Measurements from ENCODE around the gene TPM3.
A peak's percentile ranks its signal among the peaks of the same experiment; 100 is the strongest.

TPM3 gene

GRCh38 chr1:154198756-154199562, 7.1 kb upstream of the TPM3 start:
- Histone ChIP-seq H3K4me3 (ENCODE audit: low read length) (no peak overlapping the region), H3K27ac (ENCODE audit: low read depth, low read length) (no peak overlapping the region), H3K9ac (ENCODE audit: low read length) (no peak overlapping the region), H3K4me1 (ENCODE audit: control insufficient read depth, insufficient read depth, low read length) (no peaks in the 10 kb centered on the region), H3K27me3 (ENCODE audit: control insufficient read depth, insufficient read depth, low read length) (no peaks in the 10 kb centered on the region), H3K36me3 (ENCODE audit: control insufficient read depth, insufficient read depth, low read length) (no peaks in the 10 kb centered on the region)

DNA sequence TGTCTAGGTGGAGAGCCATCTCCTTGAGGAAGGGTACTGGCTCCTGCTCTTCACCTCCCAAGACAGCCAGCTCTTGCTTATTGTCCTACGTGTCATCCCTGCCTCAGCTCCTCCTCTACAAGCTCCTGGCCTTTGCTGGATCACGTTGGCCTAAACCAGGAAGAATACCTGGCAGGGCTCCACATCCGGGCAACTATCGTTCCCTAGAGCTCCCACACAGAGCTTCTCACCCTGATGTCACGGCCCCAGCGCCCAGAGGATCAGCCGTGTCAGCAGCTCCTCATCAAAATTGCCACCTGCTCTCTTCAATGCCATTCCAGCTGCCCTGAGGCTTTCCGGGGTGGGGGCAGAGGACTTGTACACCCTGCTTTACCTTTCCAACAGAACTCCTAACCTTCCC, 1.9 kb upstream of the TPM3 start:
- no peak overlapping the region for H3K9ac ChIP-seq (ENCODE audit: low read length)
- no peak overlapping the region for H3K27ac ChIP-seq (ENCODE audit: low read depth, low read length)
- H3K4me1 ChIP-seq (ENCODE audit: control insufficient read depth, insufficient read depth, low read length), result no peaks in the 10 kb centered on the region
- H3K27me3 ChIP-seq (ENCODE audit: control insufficient read depth, insufficient read depth, low read length), result no peaks in the 10 kb centered on the region
- no peak overlapping the region for H3K4me3 ChIP-seq (ENCODE audit: low read length)
- H3K36me3 ChIP-seq (ENCODE audit: control insufficient read depth, insufficient read depth, low read length), result no peaks in the 10 kb centered on the region

GRCh38 chr1:154192476-154192875, 576 bp upstream of the TPM3 start:
- no peaks in the 10 kb centered on the region for H3K27me3 ChIP-seq (ENCODE audit: control insufficient read depth, insufficient read depth, low read length)

DNA sequence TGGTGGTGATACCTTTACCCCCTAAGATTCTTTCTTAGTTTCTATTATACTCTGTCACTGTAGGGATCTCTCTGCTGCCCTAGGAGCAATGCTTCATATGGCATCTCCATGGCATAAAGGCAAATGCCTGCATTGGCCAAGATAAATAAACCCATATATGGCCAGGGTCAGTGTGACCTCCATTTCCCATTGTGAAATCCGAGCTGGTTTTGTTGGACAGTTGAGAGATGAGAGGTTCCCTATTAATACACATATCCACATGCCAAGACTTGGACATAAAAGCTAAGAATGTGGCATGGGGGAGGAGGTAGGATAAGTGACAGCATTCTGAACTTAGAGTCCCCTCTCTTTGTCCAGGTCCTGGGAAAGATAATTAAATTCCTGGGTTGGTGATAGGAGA, 1.4 kb downstream of the TPM3 start:
- Histone ChIP-seq H3K36me3 (ENCODE audit: control insufficient read depth, insufficient read depth, low read length) (no peaks in the 10 kb centered on the region), H3K4me1 (ENCODE audit: control insufficient read depth, insufficient read depth, low read length) (no peaks in the 10 kb centered on the region), H3K9ac (ENCODE audit: low read length) (no peak overlapping the region), H3K4me3 (ENCODE audit: low read length) (no peak overlapping the region), H3K27me3 (ENCODE audit: control insufficient read depth, insufficient read depth, low read length) (no peaks in the 10 kb centered on the region), H3K27ac (ENCODE audit: low read depth, low read length) (no peak overlapping the region)

More at GRCh38 chr1:154192476-154192875, 576 bp upstream of the TPM3 start:
- H3K4me3 ChIP-seq (ENCODE audit: low read length), result no peak overlapping the region
- no peak overlapping the region for H3K27ac ChIP-seq (ENCODE audit: low read depth, low read length)
- no peaks in the 10 kb centered on the region for H3K4me1 ChIP-seq (ENCODE audit: control insufficient read depth, insufficient read depth, low read length)
- H3K36me3 ChIP-seq (ENCODE audit: control insufficient read depth, insufficient read depth, low read length), result no peaks in the 10 kb centered on the region
- H3K9ac ChIP-seq (ENCODE audit: low read length), result no peak overlapping the region

DNA sequence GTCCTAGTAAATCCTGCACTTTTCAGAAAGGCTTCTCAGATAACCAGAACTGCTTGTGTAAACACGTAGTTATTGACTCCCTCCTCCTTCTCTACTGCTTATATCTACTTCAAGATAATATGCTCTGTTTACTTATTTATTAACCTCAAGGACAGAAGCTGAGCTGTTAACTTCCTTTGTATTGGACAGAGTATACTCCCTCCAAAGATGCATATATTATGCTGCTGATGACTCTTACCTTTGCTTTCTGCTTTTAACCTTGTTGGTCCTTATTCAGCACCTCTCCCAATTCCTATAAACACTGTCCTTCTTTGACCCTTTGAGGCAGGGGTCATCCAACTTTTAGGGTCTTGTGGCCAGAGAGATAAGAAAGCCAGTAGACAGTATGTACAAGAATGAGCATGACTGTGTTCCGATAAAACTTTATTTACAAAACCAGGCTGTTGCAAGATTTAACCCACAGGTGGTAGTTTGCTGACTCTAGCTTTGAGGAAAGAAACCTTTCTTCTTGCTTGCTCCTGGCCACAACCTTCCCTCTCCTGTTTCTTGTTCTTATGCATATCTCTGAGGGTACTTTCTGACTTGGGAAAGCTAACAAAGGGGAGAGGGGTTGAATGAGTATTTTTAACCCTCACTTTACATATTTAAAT, 4.9 kb downstream of the TPM3 start:
- H3K9ac ChIP-seq (ENCODE audit: low read length), result no peak overlapping the region
- H3K27ac ChIP-seq (ENCODE audit: low read depth, low read length), result no peak overlapping the region
- no peaks in the 10 kb centered on the region for H3K27me3 ChIP-seq (ENCODE audit: control insufficient read depth, insufficient read depth, low read length)
- no peak overlapping the region for H3K4me3 ChIP-seq (ENCODE audit: low read length)
- H3K36me3 ChIP-seq (ENCODE audit: control insufficient read depth, insufficient read depth, low read length), result peaks cover 4% of the 10 kb centered on the region
- H3K4me1 ChIP-seq (ENCODE audit: control insufficient read depth, insufficient read depth, low read length), result peaks cover under 1% of the 10 kb centered on the region

DNA sequence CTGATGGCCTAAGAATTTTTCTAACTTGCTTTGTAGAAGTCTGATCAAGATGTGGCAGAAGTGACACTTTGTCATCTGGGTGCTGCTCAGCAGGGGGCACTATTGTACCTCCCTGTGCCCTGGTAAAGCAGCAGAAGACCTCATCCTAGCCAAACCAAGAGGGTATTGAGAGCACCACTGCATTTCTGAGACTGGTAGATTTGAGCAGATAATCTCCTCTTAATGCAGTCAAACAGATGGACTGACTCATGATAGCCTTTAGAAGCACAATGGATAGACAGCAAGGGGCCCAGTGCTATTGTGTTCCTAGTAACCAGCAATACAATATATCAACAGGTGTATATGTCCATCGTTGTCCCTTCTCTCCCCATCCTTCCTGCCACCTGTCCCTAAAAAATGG, 5.7 kb downstream of the TPM3 start:
- Histone ChIP-seq H3K9ac (ENCODE audit: low read length) (no peak overlapping the region), H3K27ac (ENCODE audit: low read depth, low read length) (no peak overlapping the region), H3K4me3 (ENCODE audit: low read length) (no peak overlapping the region), H3K36me3 (ENCODE audit: control insufficient read depth, insufficient read depth, low read length) (peaks cover 4% of the 10 kb centered on the region), H3K27me3 (ENCODE audit: control insufficient read depth, insufficient read depth, low read length) (no peaks in the 10 kb centered on the region), H3K4me1 (ENCODE audit: control insufficient read depth, insufficient read depth, low read length) (peaks cover 5% of the 10 kb centered on the region)

DNA sequence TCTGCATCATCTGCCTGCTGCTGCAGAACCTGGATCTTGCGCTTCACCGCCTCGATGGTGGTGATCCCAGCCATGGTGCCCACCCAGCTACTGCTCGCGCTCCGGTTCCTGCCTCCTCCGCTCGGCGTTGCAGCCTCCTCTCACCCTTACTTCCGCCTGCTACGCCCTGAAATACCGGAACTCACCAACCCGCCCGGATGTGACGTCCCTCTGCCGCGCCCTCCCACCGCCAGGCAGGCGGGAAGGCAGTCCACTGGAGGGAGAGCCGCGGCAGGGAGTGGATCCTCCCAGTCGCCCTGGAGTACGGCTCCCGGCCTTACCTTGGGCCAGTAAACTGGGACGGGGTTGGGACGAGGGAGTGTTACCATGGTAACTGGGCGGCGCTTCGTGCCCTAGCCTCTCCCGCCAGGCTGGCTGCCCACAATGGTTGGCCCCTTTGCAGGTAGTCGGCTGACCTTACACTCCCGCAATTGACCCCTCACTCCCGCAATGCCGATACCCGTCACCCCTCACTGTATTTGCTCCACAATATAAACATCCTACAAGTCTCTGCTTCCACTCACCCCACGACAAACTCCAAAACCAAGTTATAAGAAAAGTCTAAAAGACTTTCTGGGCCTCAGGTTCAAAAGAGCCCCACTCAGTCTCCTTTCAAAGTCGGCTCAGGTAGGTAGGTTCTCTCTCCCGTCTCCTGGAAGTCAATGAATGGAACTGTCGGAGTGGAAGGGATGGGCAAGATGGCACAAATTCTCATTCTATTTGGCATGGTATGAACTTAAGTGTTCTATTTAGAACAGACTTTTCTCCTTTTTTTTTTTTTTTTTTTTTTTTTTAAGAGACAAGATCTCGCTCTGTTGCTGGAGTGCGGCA, 8.6 kb downstream of the TPM3 start:
- Histone ChIP-seq H3K4me1 (ENCODE audit: control insufficient read depth, insufficient read depth, low read length) (peaks cover 5% of the 10 kb centered on the region), H3K27ac (ENCODE audit: low read depth, low read length) (peak overlapping the region; percentile 90), H3K36me3 (ENCODE audit: control insufficient read depth, insufficient read depth, low read length) (peaks cover 6% of the 10 kb centered on the region), H3K27me3 (ENCODE audit: control insufficient read depth, insufficient read depth, low read length) (no peaks in the 10 kb centered on the region), H3K4me3 (ENCODE audit: low read length) (peak overlapping the region; percentile 99), H3K9ac (ENCODE audit: low read length) (peak overlapping the region; percentile 96)

DNA sequence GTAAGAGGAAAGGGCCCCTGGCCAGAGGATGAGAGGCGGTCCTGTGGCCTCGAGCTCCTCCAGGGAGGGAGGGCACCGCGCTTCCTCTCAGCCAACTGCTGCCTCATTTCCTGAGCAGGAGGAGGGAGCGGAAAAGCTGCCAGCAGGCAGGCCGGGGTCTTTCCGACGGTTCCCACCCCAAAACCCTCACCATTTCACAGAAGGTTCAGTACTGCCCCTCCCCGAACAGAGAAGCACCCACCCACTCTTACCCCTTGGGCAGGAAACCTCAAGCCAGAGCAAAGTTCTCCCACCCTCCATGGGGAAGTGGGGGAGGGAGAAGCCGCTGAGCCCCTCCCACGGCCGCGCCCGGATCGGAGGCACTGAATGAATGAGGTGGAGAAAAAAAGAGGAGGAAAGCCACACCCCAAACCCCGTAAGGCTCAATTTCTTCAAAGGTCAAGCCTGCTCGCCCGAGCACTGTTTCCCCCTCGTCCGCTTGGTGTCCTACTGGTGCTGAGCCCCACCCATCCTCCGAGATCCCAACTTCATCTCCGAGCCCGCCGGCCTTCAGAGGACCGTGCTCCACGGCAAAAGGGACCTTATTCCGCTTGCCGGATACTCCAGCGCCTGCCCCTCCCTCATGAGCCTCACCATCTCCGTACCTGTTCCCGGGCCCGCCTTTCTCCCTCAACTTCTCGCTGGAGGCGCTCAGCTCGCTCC, 9.4 kb downstream of the TPM3 start:
- no peaks in the 10 kb centered on the region for H3K27me3 ChIP-seq (ENCODE audit: control insufficient read depth, insufficient read depth, low read length)
- peaks cover 6% of the 10 kb centered on the region for H3K36me3 ChIP-seq (ENCODE audit: control insufficient read depth, insufficient read depth, low read length)
- peak overlapping the region; percentile 99 for H3K4me3 ChIP-seq (ENCODE audit: low read length)
- H3K27ac ChIP-seq (ENCODE audit: low read depth, low read length), result peak overlapping the region; percentile 90
- peak overlapping the region; percentile 96 for H3K9ac ChIP-seq (ENCODE audit: low read length)
- peaks cover 7% of the 10 kb centered on the region for H3K4me1 ChIP-seq (ENCODE audit: control insufficient read depth, insufficient read depth, low read length)

GRCh38 chr1:154181944-154182343, 10.0 kb downstream of the TPM3 start:
- H3K27ac ChIP-seq (ENCODE audit: low read depth, low read length), result peak overlapping the region; percentile 90
- no peaks in the 10 kb centered on the region for H3K27me3 ChIP-seq (ENCODE audit: control insufficient read depth, insufficient read depth, low read length)
- H3K9ac ChIP-seq (ENCODE audit: low read length), result peak overlapping the region; percentile 96
- H3K36me3 ChIP-seq (ENCODE audit: control insufficient read depth, insufficient read depth, low read length), result peaks cover 6% of the 10 kb centered on the region
- peak overlapping the region; percentile 99 for H3K4me3 ChIP-seq (ENCODE audit: low read length)
- peaks cover 7% of the 10 kb centered on the region for H3K4me1 ChIP-seq (ENCODE audit: control insufficient read depth, insufficient read depth, low read length)

GRCh38 chr1:154179946-154180687, 11.8 kb downstream of the TPM3 start:
- peak overlapping the region; percentile 49 for H3K4me3 ChIP-seq (ENCODE audit: low read length)
- H3K27me3 ChIP-seq (ENCODE audit: control insufficient read depth, insufficient read depth, low read length), result no peaks in the 10 kb centered on the region
- peaks cover 7% of the 10 kb centered on the region for H3K4me1 ChIP-seq (ENCODE audit: control insufficient read depth, insufficient read depth, low read length)
- H3K36me3 ChIP-seq (ENCODE audit: control insufficient read depth, insufficient read depth, low read length), result peaks cover 6% of the 10 kb centered on the region
- no peak overlapping the region for H3K9ac ChIP-seq (ENCODE audit: low read length)
- H3K27ac ChIP-seq (ENCODE audit: low read depth, low read length), result no peak overlapping the region

DNA sequence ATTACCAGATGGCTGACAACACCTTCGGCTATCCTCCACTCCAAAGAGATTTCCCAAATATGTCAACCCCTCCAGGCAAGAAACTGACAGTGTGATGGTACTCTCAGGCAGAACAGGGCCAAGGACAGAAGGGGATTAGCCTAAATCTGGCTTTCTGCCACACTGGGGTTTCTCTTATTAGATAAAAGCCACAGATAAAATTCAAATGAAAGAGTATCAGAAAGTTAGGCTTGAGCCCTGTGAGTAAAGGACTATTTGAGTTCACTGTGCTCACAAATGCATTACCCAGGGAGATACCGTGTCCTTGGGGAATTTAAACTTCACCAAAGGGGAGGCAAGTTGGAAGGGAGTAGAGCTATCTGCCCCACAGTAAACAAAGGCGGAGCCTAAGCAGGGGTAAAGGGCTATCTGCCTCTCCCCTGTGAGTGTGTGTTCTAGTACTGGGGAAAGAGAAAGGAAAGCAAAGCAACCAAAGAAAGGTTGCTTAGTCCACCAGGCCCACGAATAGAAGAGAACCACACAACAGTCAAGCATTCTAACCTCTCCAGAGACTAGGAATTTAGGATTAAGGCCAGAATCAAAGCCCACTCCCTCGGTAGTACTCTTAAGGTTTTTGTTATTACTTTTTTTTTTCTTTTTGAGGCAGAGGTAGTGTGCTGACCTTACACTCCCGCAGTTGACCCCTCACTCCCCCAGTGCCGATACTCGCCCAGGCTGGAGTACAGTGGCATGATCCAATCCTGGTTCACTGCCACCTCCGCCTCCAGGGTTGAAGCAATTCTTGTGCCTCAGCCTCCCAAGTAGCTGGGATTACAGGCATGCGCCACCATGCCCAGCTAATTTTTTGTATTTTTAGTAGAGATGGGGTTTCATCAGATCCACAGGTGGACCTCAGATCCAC, 12.7 kb downstream of the TPM3 start:
- Histone ChIP-seq H3K4me1 (ENCODE audit: control insufficient read depth, insufficient read depth, low read length) (peaks cover 7% of the 10 kb centered on the region), H3K9ac (ENCODE audit: low read length) (no peak overlapping the region)

More for the DNA sequence above, 12.7 kb downstream of the TPM3 start:
- Histone ChIP-seq H3K27ac (ENCODE audit: low read depth, low read length) (no peak overlapping the region), H3K36me3 (ENCODE audit: control insufficient read depth, insufficient read depth, low read length) (peaks cover 6% of the 10 kb centered on the region), H3K27me3 (ENCODE audit: control insufficient read depth, insufficient read depth, low read length) (no peaks in the 10 kb centered on the region), H3K4me3 (ENCODE audit: low read length) (peak overlapping the region; percentile 22)

Measured in rectal smooth muscle tissue (tissue), 1 donor.